HepG2 (cell line): ENCODE data around the gene TMC2. TPM values are rescaled to one million over a fixed set of nuclear protein-coding genes. Genes with fewer than 3 reads are reported as not detected.

ENCODE experiments used
- ATAC-seq: fragments of 200-7000 bp; cut with Tn5 transposase; 3 replicates; pipeline ENCODE4 v1.9.1; 2020; ENCODE audit warnings: mild to moderate bottlenecking, moderate library complexity
- Bru-seq: library from RNA; stranded (reverse); fragments of 400-500 nt; gene quantifications from one replicate; lab custom pipeline; 2021; lab: Mats Ljungman, UMichigan
- BruChase-seq, 2 experiments: library from RNA; stranded (reverse); fragments of 400-500 nt; gene quantifications; one replicate each; lab custom pipeline; 2021; lab: Mats Ljungman, UMichigan
- BruUV-seq: library from RNA; stranded (reverse); fragments of 400-500 nt; replicated peaks from 2 replicates; lab custom pipeline; 2021; lab: Mats Ljungman, UMichigan
- CTCF ChIA-PET: fragments of 300-600 bp; formaldehyde crosslinking; extraction: SDS; loops from one replicate; lab custom pipeline; 2021; ENCODE audit warnings: low total read pairs, inconsistent platforms, low intra/inter-chr PET ratio; lab: Yijun Ruan, JAX
- POLR2A ChIA-PET: fragments of 350-600 bp; sonication (Branson Sonifier 250); formaldehyde crosslinking; loops from one replicate; lab custom pipeline; 2020; ENCODE audit warnings: antibody characterized with exemption, inconsistent platforms; lab: Yijun Ruan, JAX
- DNase-seq: peaks from one replicate; pipeline ENCODE4 v3.0.0-alpha.2; 2015; ENCODE audit warnings: low spot score
- FAIRE-seq: peaks from 3 replicates; lab custom pipeline; 2011; peaks lifted over from hg19 to GRCh38; lab: Jason Lieb, UNC
- H2AFZ ChIP-seq: one replicate; pipeline ENCODE4 v1.6.1; 2011; ENCODE audit warnings: low read length, inconsistent platforms
- H3K27ac ChIP-seq: fragments of 300-600 bp; 3 replicates; pipeline ENCODE4 v1.8.0; 2011; ENCODE audit warnings: mixed run types, mild to moderate bottlenecking, mixed read lengths, low read length, inconsistent platforms; ENCODE audit not compliant: insufficient read depth; ENCODE audit errors: extremely low read length
- H3K27me3 ChIP-seq, 2 experiments: fragments of 200-600 bp in 1 of 2; 2 replicates in 1 of 2; 3 replicates in 1 of 2; pipeline versions ENCODE4 v1.6.0 to v1.8.0; 2011; ENCODE audit warnings: low read length in 2 of 2, mild to moderate bottlenecking in 2 of 2, moderate library complexity in 2 of 2, inconsistent platforms in 1 of 2; ENCODE audit not compliant: insufficient read depth in 2 of 2, control insufficient read depth in 1 of 2
- H3K36me3 ChIP-seq, 2 experiments: fragments of 200-600 bp in 1 of 2; replicated peaks in 1 of 2; 2 replicates in 1 of 2; 3 replicates in 1 of 2; pipeline versions ENCODE4 v1.5.1 to v1.8.0; 2011; ENCODE audit warnings: low read length in 2 of 2, inconsistent platforms in 1 of 2; ENCODE audit not compliant: insufficient read depth in 2 of 2, control insufficient read depth in 1 of 2
- H3K4me1 ChIP-seq: 2 replicates; pipeline ENCODE4 v1.5.1; 2012; ENCODE audit warnings: low read length, inconsistent platforms; ENCODE audit not compliant: insufficient read depth
- H3K4me2 ChIP-seq: 2 replicates; pipeline ENCODE4 v1.6.0; 2011; ENCODE audit warnings: low read depth, low read length, inconsistent platforms
- H3K4me3 ChIP-seq, 3 experiments: fragments of 200-600 bp in 1 of 3; sonication (generic), shearing (Covaris generic) in 1 of 3; replicated peaks in 1 of 3; 2 replicates each; pipeline ENCODE4 v1.5.1; 2011 to 2016; ENCODE audit warnings: low read length in 3 of 3, inconsistent platforms in 2 of 3, low read depth in 2 of 3, mild to moderate bottlenecking in 2 of 3, control low read depth in 1 of 3, mixed read lengths in 1 of 3; ENCODE audit not compliant: insufficient read depth in 1 of 3
- H3K79me2 ChIP-seq: one replicate; pipeline ENCODE4 v1.6.1; 2011; ENCODE audit warnings: low read length, inconsistent platforms; ENCODE audit not compliant: insufficient read depth
- H3K9ac ChIP-seq: 2 replicates; pipeline ENCODE4 v1.6.0; 2011; ENCODE audit warnings: mild to moderate bottlenecking, low read depth, low read length, inconsistent platforms; ENCODE audit not compliant: insufficient read depth
- H3K9me3 ChIP-seq: 2 replicates; pipeline ENCODE4 v1.5.1; 2012; ENCODE audit warnings: mild to moderate bottlenecking, low read length
- H4K20me1 ChIP-seq: 2 replicates; pipeline ENCODE4 v1.6.0; 2011; ENCODE audit warnings: inconsistent platforms, mild to moderate bottlenecking, low read length, moderate library complexity; ENCODE audit not compliant: insufficient read depth
- CREM ChIP-seq, 2 experiments: sonication (generic) in 1 of 2; formaldehyde crosslinking in 1 of 2; IDR thresholded peaks; 2 replicates each; pipeline versions ENCODE4 v1.4.0 to v1.6.1; 2016 to 2020; ENCODE audit warnings: antibody characterized with exemption in 1 of 2, mild to moderate bottlenecking in 1 of 2, missing genetic modification reagents in 1 of 2
- NFKBIZ ChIP-seq: IDR thresholded peaks from 2 replicates; pipeline ENCODE4 v1.6.1; 2018; ENCODE audit warnings: missing genetic modification reagents, missing compliant biosample characterization
- ZNF768 ChIP-seq: sonication (generic); formaldehyde crosslinking; IDR thresholded peaks from 2 replicates; pipeline ENCODE4 v1.4.0; 2020; ENCODE audit warnings: missing genetic modification reagents
- WGBS: methylation state at CpG from one replicate; pipeline ENCODE4 v1.1.6; 2017; ENCODE audit warnings: low lambda C conversion rate; 5-methylcytosine and 5-hydroxymethylcytosine counted together
- in situ Hi-C: cut with HindIII; loops from 2 replicates; pipeline ENCODE4 v1.10.0; 2017; ENCODE audit warnings: low pct_unique_long_range_greater_than_20kb; ENCODE audit not compliant: extremely low pct_ligation_motif_present
- intact Hi-C: fragments of 100-400 bp; cut with micrococcal nuclease; formaldehyde crosslinking; loops from one replicate; pipeline ENCODE4 v1.10.0; 2022; ENCODE audit not compliant: unreplicated experiment
- long read RNA-seq, 2 experiments: library from RNA in 1 of 2; library from polyadenylated mRNA in 1 of 2; stranded (forward) in 1 of 2; unstranded in 1 of 2; transcript quantifications; one replicate each; pipeline ENCODE4 v2.0.0, GENCODE V29; 2019 to 2022
- polyA minus RNA-seq, 3 experiments: library from RNA; depleted of rRNA, polyadenylated mRNA; stranded (reverse); fragments of >200 nt; gene quantifications; 2 replicates each; pipeline ENCODE4 v1.2.3, GENCODE V29; 2011; ENCODE audit warnings: low replicate concordance in 1 of 3
- polyA plus RNA-seq, 8 experiments: library from polyadenylated mRNA; depleted of rRNA in 3 of 8; stranded (reverse) in 7 of 8; unstranded in 1 of 8; fragments of >200 nt; fragmentation: Illumina TruSeq in 4 of 8; extraction: Trizol in 4 of 8; gene quantifications; 2 replicates each; pipeline versions ENCODE4 v1.2.1 to v1.2.3, GENCODE V29; 2011 to 2016; ENCODE audit warnings: low read depth in 4 of 8, missing spikeins in 1 of 8, mixed read lengths in 1 of 8; ENCODE audit not compliant: insufficient read depth in 1 of 8
- total RNA-seq, 5 experiments: library from RNA; depleted of rRNA; stranded (reverse); fragments of >200 nt; fragmentation: Illumina TruSeq; extraction: Trizol; gene quantifications; 2 replicates each; pipeline ENCODE4 v1.2.3, GENCODE V29; 2016; ENCODE audit warnings: low read depth in 1 of 5

The TMC2 gene, protein sequence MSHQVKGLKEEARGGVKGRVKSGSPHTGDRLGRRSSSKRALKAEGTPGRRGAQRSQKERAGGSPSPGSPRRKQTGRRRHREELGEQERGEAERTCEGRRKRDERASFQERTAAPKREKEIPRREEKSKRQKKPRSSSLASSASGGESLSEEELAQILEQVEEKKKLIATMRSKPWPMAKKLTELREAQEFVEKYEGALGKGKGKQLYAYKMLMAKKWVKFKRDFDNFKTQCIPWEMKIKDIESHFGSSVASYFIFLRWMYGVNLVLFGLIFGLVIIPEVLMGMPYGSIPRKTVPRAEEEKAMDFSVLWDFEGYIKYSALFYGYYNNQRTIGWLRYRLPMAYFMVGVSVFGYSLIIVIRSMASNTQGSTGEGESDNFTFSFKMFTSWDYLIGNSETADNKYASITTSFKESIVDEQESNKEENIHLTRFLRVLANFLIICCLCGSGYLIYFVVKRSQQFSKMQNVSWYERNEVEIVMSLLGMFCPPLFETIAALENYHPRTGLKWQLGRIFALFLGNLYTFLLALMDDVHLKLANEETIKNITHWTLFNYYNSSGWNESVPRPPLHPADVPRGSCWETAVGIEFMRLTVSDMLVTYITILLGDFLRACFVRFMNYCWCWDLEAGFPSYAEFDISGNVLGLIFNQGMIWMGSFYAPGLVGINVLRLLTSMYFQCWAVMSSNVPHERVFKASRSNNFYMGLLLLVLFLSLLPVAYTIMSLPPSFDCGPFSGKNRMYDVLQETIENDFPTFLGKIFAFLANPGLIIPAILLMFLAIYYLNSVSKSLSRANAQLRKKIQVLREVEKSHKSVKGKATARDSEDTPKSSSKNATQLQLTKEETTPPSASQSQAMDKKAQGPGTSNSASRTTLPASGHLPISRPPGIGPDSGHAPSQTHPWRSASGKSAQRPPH
- total RNA-seq (2016; rRNA removed; fragmentation: Illumina TruSeq; extraction: Trizol) (not detected in 2 replicates), polyA plus RNA-seq (2011; rRNA removed) (0.03 TPM in 1 of 2 replicates, not detected in the other), polyA minus RNA-seq (2011; rRNA and poly(A)+ RNA removed; ENCODE audit: low replicate concordance) (not detected in 2 replicates), Bru-seq, nascent RNA (percentile 6 among the genes with signal in this experiment), BruChase-seq, experiment 1, labeled RNA remaining after a 6-hour chase (percentile 6 among the genes with signal in this experiment), BruChase-seq, experiment 2, labeled RNA remaining after a 2-hour chase (percentile 3 among the genes with signal in this experiment)
- total RNA-seq (2016; cell fraction: cytosol; rRNA removed; fragmentation: Illumina TruSeq; extraction: Trizol; ENCODE audit: low read depth), result not detected in 2 replicates
- 0.04 TPM in 1 of 2 replicates, not detected in the other for total RNA-seq (2016; cell fraction: insoluble cytoplasmic fraction; rRNA removed; fragmentation: Illumina TruSeq; extraction: Trizol)
- not detected in 2 replicates for total RNA-seq (2016; cell fraction: membrane; rRNA removed; fragmentation: Illumina TruSeq; extraction: Trizol)
- not detected in 2 replicates for total RNA-seq (2016; cell fraction: nucleus; rRNA removed; fragmentation: Illumina TruSeq; extraction: Trizol)
- not detected in 2 replicates for polyA plus RNA-seq (2011; cell fraction: cytosol; rRNA removed)
- not detected in 2 replicates for polyA plus RNA-seq (2011; cell fraction: nucleus; rRNA removed)
- 0.07 TPM in 1 of 2 replicates, not detected in the other for polyA plus RNA-seq (2012)
- not detected in 2 replicates for polyA plus RNA-seq (2016; cell fraction: cytosol; fragmentation: Illumina TruSeq; extraction: Trizol; ENCODE audit: low read depth)
- not detected in 2 replicates for polyA plus RNA-seq (2016; cell fraction: insoluble cytoplasmic fraction; fragmentation: Illumina TruSeq; extraction: Trizol; ENCODE audit: low read depth)
- polyA plus RNA-seq (2016; cell fraction: membrane; fragmentation: Illumina TruSeq; extraction: Trizol; ENCODE audit: low read depth), result not detected in 2 replicates
- polyA plus RNA-seq (2016; cell fraction: nucleus; fragmentation: Illumina TruSeq; extraction: Trizol; ENCODE audit: insufficient read depth, low read depth), result not detected in 2 replicates
- polyA minus RNA-seq (2011; cell fraction: cytosol; rRNA and poly(A)+ RNA removed), result not detected in 2 replicates
- not detected in 2 replicates for polyA minus RNA-seq (2011; cell fraction: nucleus; rRNA and poly(A)+ RNA removed)
- long read RNA-seq, experiment 1, result 0 reads
- long read RNA-seq, experiment 2, result 0 reads

DNA sequence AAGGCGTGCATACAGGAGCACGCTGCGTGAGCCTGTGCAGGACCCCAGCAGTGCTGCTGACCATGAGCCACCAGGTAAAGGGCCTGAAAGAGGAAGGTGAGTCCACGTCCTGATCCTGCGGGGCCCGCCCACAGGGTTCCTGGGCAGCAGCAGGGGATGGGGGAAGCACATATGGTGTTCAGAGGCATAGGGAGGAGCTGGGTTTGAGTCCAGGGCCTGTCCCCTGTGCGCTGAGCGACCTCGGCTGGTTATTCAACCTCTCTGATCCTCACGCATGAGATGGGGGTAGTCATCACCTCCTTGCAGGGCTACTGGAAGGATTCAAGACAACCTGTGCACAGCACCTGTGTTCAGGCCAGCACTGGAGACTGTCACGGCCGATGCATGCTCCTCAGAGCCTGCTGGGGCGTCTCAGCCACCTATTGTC, at the start of gene TMC2:
Gene TMC2 (plus strand): TSS at position 14 of the 427 bp plus-strand sequence. CDS start 49 bp downstream, at position 63.
- Histone ChIP-seq H3K9me3 (no peaks in the 10 kb centered on the region), H3K4me3 (no peak within 1 kb of the TSS), H3K4me1 (peaks cover 32% of the 10 kb centered on the region), H4K20me1 (no peaks in the 10 kb centered on the region), H2AFZ (no peak within 1 kb of the TSS), H3K9ac (no peak within 1 kb of the TSS), H3K27me3 (peaks cover 12 to 70% of the 10 kb centered on the region in 2 experiments; a peak in 4 of 5 replicates), H3K27ac (no peak within 1 kb of the TSS), H3K4me2 (no peak within 1 kb of the TSS), H3K36me3 (no peaks in the 10 kb centered on the region), H3K79me2 (no peaks in the 10 kb centered on the region)
- TF ChIP-seq CREM (IDR thresholded peaks at IDR 0.05) (no peak), CREM (CRISPR knock-in tag; IDR thresholded peaks at IDR 0.05) (no peak), NFKBIZ (no peak), ZNF768 (CRISPR knock-in tag) (peak; percentile 90)
- CTCF ChIA-PET, result no interaction called here
- no peak for DNase-seq
- no peak; the same call in 2 of the 3 replicates for ATAC-seq
- intact Hi-C loops (no loop called here), in situ Hi-C loops (no loop called here)
- FAIRE-seq, result no peak
- BruUV-seq, result no TSS peak
- POLR2A ChIA-PET, result no interaction called here
- WGBS, result 42% methylated on average over 11 of the region's 13 CpGs
